ENCODE results near the gene FMR1NB.

FMR1NB gene

DNA sequence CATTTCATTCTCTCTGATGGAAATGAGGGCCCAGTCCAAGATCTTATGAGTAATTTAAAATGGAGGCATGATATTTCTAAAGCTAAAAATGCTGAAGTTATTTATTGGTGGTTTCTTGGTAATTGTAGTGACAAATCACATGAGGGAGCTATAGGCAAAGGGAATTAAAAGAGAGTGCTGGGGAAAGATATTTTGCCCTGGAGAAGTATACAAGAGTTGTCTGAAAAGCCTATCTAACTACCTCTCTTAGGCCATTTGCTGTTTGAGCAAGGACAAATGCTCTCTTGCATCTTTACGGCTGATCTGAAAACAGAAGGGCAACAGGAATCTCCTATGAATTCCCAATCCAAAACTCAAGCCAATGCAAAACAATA lies 89.4 kb downstream of the FMR1NB start:
- DNase-seq (ENCODE audit: low read depth), result no peak
